GM19324 (cell line): ENCODE results near the gene SCO2.
"Not testable (repeated sequence)": the region's sequence is repeated elsewhere in the genome, so short reads cannot be mapped to it uniquely, and the experiment has no call there.

Source experiments
- ATAC-seq: cut with Tn5 transposase; IDR thresholded peaks from one replicate; pipeline ENCODE4 v1.9.1; 2021; ENCODE audit warnings: mild to moderate bottlenecking, moderate library complexity; ENCODE audit not compliant: unreplicated experiment, low FRiP score

The SCO2 gene

GRCh38 chr22:50551160-50551752, 25.9 kb upstream of the SCO2 start:
- no peak for ATAC-seq

- ATAC-seq = no peak
Observed at GRCh38 chr22:50550395-50550794, 25.0 kb upstream of the SCO2 start.

GRCh38 chr22:50548921-50549790, 23.8 kb upstream of the SCO2 start:
- no peak for ATAC-seq

- ATAC-seq = no peak
Observed at GRCh38 chr22:50548040-50548920, 22.9 kb upstream of the SCO2 start.

- no peak for ATAC-seq
Observed at GRCh38 chr22:50547263-50547985, 22.0 kb upstream of the SCO2 start.

GRCh38 chr22:50546326-50547262, 21.2 kb upstream of the SCO2 start:
- no peak for ATAC-seq

- no peak for ATAC-seq
Observed at GRCh38 chr22:50545522-50546325, 20.3 kb upstream of the SCO2 start, which contains the start of gene KLHDC7B. KLHDC7B (plus strand) TSS chr22:50545899; CDS start chr22:50546244, 345 bp downstream.

GRCh38 chr22:50544746-50545253, 19.4 kb upstream of the SCO2 start:
- ATAC-seq = no peak

GRCh38 chr22:50544078-50544745, 18.8 kb upstream of the SCO2 start:
- ATAC-seq = no peak

GRCh38 chr22:50542416-50542927, 17.1 kb upstream of the SCO2 start:
- ATAC-seq = no peak

GRCh38 chr22:50541667-50542026, 16.2 kb upstream of the SCO2 start:
- not testable (repeated sequence) for ATAC-seq

- ATAC-seq = no peak
Observed at GRCh38 chr22:50540381-50540780, 15.0 kb upstream of the SCO2 start.

GRCh38 chr22:50537765-50538164, 12.4 kb upstream of the SCO2 start:
- no peak for ATAC-seq

- ATAC-seq = no peak
Observed at GRCh38 chr22:50536226-50536625, 10.8 kb upstream of the SCO2 start.

GRCh38 chr22:50535113-50535512, 9.7 kb upstream of the SCO2 start:
- ATAC-seq = no peak

- ATAC-seq = not testable (repeated sequence)
Observed at GRCh38 chr22:50533856-50534711, 8.7 kb upstream of the SCO2 start.
